BLaER1 treated with 17β-estradiol and CSF1 and Interleukin-3, amounts not matched to agents 10 nM and 100 nM (cell line): ENCODE data around the gene FCN3.

Experiments
- H3K27ac ChIP-seq, 11 experiments: shearing (Covaris generic); formaldehyde crosslinking; 2 replicates each; pipeline ENCODE4 v1.8.1; 2022
- H3K27me3 ChIP-seq, 11 experiments: shearing (Covaris generic); formaldehyde crosslinking; 2 replicates each; pipeline ENCODE4 v1.8.1; 2022
- H3K36me3 ChIP-seq, 11 experiments: shearing (Covaris generic); formaldehyde crosslinking; 2 replicates each; pipeline ENCODE4 v1.8.1; 2022
- H3K4me1 ChIP-seq, 10 experiments: shearing (Covaris generic); formaldehyde crosslinking; 2 replicates each; pipeline ENCODE4 v1.8.1; 2022
- H3K4me2 ChIP-seq, 11 experiments: shearing (Covaris generic); formaldehyde crosslinking; 2 replicates each; pipeline ENCODE4 v1.8.1; 2022
- H3K4me3 ChIP-seq, 10 experiments: shearing (Covaris generic); formaldehyde crosslinking; 2 replicates each; pipeline ENCODE4 v1.8.1; 2022
- H3K9ac ChIP-seq, 11 experiments: shearing (Covaris generic); formaldehyde crosslinking; 2 replicates each; pipeline ENCODE4 v1.8.1; 2022
- H3K9me3 ChIP-seq, 11 experiments: shearing (Covaris generic); formaldehyde crosslinking; replicated peaks in 1 of 11; 2 replicates each; pipeline ENCODE4 v1.8.1; 2022
- H4K20me1 ChIP-seq, 11 experiments: shearing (Covaris generic); formaldehyde crosslinking; 2 replicates each; pipeline ENCODE4 v1.8.1; 2022
- Cebpa-rat ChIP-seq, 11 experiments: shearing (Covaris generic); IDR thresholded peaks; 2 replicates each; pipeline ENCODE4 v1.8.1; 2022

FCN3 gene

DNA sequence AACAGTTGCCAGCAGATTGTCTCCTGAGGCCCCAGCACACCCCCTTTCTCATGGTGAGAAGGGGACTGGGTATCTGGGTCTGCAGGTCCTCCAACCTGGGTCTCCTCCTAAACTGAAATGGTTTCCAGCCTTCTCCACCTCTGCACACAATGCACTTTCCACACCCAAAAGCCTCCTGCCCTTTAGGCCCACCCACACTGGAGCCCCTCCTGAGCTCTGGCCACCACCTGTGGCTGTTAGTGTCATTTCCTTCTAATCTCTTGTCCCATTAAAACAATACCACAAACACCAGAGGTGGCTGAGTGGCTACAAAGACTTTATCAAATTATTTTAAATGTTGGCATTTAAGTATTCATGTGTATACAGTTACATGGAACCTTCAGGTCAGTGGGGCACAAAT, 29.3 kb upstream of the FCN3 start:
- no peaks in the 10 kb centered on the region for H3K27me3 ChIP-seq
- peaks cover 0 to 80% (median 20%) of the 10 kb centered on the region in 11 experiments; a peak in 11 of 22 replicates for H4K20me1 ChIP-seq
- H3K9me3 ChIP-seq = no peaks in the 10 kb centered on the region
- H3K4me1 ChIP-seq = peaks cover 74 to 94% (median 82%) of the 10 kb centered on the region in 10 experiments
- peak overlapping the region; percentile 74 to 93 (median 89) for H3K4me2 ChIP-seq
- H3K4me3 ChIP-seq = peak overlapping the region in 8 of 10 experiments; percentile 18 to 48 (median 35); a peak in 13 of 20 replicates
- H3K9ac ChIP-seq = peak overlapping the region; percentile 38 to 80 (median 63); a peak in 20 of 22 replicates
- peaks cover 20 to 34% (median 23%) of the 10 kb centered on the region in 11 experiments for H3K36me3 ChIP-seq
- peak overlapping the region; percentile 16 to 86 (median 71); a peak in 21 of 22 replicates for H3K27ac ChIP-seq
- no peak for TF ChIP-seq Cebpa-rat (IDR thresholded peaks at IDR 0.05)

DNA sequence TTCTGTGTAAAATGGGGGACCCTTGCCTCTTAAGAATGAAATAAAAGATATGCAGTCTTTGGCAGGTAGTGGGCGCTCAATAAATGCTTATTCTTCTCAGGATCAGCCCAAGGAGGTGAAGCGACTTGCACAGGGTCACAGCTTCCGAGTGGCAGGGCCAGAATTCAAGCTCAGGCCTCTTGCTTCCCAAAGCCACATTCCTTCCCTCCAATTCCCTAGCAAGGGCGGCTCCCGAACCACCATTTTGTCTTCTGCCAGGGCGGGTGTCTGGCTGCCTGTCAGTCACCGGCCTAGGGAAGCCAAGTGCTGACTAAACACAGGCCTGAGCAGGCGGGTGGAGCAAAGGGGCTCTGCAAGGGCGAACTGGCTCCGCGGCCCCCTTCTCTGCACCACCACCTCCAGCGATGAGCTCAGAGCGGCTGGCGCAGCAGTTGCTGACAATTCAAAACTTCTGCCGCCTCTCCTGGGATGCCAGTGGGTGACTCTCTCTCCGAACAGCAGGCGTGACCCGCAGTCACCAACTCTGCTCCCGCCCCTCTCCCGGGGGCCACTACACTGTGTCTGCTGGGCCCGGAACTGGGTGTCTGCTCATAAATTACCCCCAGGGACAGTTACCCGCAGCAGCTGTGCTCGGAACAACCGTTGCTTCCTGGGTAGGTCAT, 28.6 kb upstream of the FCN3 start:
- H3K9ac ChIP-seq = peak overlapping the region; percentile 38 to 80 (median 63); a peak in 21 of 22 replicates
- TF ChIP-seq Cebpa-rat (IDR thresholded peaks at IDR 0.05) = no peak
- peaks cover 72 to 97% (median 80%) of the 10 kb centered on the region in 10 experiments for H3K4me1 ChIP-seq
- H3K4me2 ChIP-seq = peak overlapping the region; percentile 74 to 93 (median 89)
- H3K27ac ChIP-seq = peak overlapping the region; percentile 16 to 86 (median 71); a peak in 21 of 22 replicates
- peaks cover 0 to 80% (median 20%) of the 10 kb centered on the region in 11 experiments; a peak in 11 of 22 replicates for H4K20me1 ChIP-seq
- peak overlapping the region in 9 of 10 experiments; percentile 12 to 48 (median 33); a peak in 14 of 20 replicates for H3K4me3 ChIP-seq
- H3K27me3 ChIP-seq = no peaks in the 10 kb centered on the region
- H3K36me3 ChIP-seq = peaks cover 12 to 27% (median 16%) of the 10 kb centered on the region in 11 experiments
- H3K9me3 ChIP-seq = no peaks in the 10 kb centered on the region

DNA sequence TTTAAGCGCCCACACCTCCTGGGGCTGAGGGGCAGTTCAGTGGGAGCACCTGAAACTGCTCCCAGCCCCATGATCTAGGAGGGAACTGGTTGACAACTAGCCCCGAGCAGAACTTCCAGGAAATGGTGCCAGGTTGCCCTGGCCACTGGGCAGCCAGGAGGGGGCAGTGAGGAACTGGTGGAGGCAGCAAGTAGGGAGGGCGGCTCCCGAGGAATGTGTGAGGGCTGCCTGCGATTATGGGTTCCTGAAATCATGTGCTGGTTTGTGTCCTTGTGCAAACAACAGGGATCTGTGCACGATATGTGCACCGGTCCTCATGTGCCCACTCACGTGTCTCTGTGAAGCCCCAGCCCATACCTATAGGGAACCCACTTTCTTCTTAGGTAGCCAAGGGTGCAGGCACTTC, 27.7 kb upstream of the FCN3 start:
- Histone ChIP-seq H3K27me3 (no peaks in the 10 kb centered on the region), H3K4me2 (peak overlapping the region; percentile 74 to 93 (median 89)), H3K36me3 (peaks cover 4 to 19% (median 7%) of the 10 kb centered on the region in 11 experiments; a peak in 20 of 22 replicates), H3K9ac (peak overlapping the region in 10 of 11 experiments; percentile 22 to 80 (median 64); a peak in 17 of 22 replicates), H3K27ac (peak overlapping the region; percentile 16 to 86 (median 71); a peak in 20 of 22 replicates), H3K9me3 (no peaks in the 10 kb centered on the region), H3K4me1 (peaks cover 64 to 89% (median 77%) of the 10 kb centered on the region in 10 experiments), H3K4me3 (peak overlapping the region in 3 of 10 experiments; percentile 32 to 48 (median 41); a peak in 5 of 20 replicates), H4K20me1 (peaks cover 0 to 72% (median 14%) of the 10 kb centered on the region in 11 experiments; a peak in 10 of 22 replicates)
- no peak for TF ChIP-seq Cebpa-rat (IDR thresholded peaks at IDR 0.05)

DNA sequence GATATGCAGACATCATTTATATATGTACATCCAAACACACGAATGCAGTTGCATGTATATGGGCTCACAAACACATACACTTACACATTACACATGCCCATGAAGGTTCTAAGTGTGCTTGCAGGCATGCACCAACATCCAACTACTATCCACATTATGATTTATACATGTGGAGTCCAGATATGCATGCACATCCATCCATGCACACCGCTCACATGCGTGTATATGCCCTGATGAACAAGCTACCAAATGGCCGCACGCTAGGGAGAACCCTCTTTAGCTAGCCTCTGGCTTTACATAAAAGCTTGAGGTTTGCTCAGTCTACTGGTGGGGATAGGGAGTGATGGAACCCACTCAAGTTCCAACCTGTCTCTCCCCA, 26.3 kb upstream of the FCN3 start:
- Histone ChIP-seq H3K9me3 (no peaks in the 10 kb centered on the region), H4K20me1 (peaks cover 0 to 61% (median 10%) of the 10 kb centered on the region in 11 experiments; a peak in 9 of 22 replicates), H3K4me2 (peak overlapping the region in 4 of 11 experiments; percentile 74 to 92 (median 90); a peak in 7 of 22 replicates), H3K9ac (no peak overlapping the region; a peak in 1 of 22 replicates), H3K4me3 (no peak overlapping the region), H3K4me1 (peaks cover 50 to 86% (median 70%) of the 10 kb centered on the region in 10 experiments), H3K27me3 (no peaks in the 10 kb centered on the region), H3K27ac (no peak overlapping the region), H3K36me3 (peaks cover 0 to 7% (median 0%) of the 10 kb centered on the region in 11 experiments; a peak in 5 of 22 replicates)
- TF ChIP-seq Cebpa-rat (IDR thresholded peaks at IDR 0.05) = no peak

DNA sequence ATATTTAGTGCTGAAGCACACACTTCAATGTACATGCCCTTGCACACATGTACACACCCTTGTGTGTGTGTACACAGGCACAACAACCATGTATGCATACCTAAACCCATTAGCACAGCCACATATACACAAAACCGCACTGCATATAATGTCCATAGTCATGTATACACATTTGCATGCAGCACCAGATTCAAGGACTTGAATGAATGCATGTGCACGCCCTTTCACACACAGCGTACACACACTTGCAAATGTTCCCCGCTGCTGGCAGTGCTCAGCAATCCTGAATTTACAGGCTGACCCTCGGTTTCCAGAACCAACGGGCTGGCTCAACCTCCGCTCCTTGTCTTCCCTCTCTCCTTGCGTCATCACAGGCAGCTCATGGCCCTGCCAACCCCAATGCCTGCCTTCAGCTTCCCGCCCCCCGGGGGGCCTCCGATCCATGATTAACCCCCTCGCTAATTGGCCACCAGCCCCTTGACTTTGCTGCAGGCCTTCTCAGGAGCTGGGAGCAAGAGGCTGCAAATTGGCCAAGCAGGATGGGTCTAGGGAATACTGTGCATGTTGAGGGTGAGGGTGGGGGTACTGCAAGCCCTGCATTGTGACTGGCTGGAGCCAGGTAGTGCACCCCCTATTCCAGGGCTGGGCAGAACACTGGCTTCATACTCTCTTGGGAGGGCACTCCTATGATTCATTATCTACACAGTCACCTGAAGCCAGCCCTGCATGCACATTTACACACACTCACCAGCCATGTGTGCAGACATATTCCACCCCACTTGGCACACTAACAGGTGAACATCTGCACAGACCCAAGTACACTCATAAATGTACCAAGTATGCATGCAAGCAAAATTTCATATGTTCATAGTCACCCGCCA, 25.7 kb upstream of the FCN3 start:
- H3K4me2 ChIP-seq = no peak overlapping the region
- no peak for TF ChIP-seq Cebpa-rat (IDR thresholded peaks at IDR 0.05)
- H3K4me3 ChIP-seq = no peak overlapping the region
- H3K9ac ChIP-seq = no peak overlapping the region
- H3K9me3 ChIP-seq = no peaks in the 10 kb centered on the region
- H3K36me3 ChIP-seq = peaks cover 0 to 5% (median 0%) of the 10 kb centered on the region in 11 experiments; a peak in 3 of 22 replicates
- H3K27ac ChIP-seq = no peak overlapping the region
- H3K27me3 ChIP-seq = no peaks in the 10 kb centered on the region
- H4K20me1 ChIP-seq = peaks cover 0 to 56% (median 10%) of the 10 kb centered on the region in 11 experiments; a peak in 9 of 22 replicates
- H3K4me1 ChIP-seq = peaks cover 47 to 86% (median 66%) of the 10 kb centered on the region in 10 experiments

DNA sequence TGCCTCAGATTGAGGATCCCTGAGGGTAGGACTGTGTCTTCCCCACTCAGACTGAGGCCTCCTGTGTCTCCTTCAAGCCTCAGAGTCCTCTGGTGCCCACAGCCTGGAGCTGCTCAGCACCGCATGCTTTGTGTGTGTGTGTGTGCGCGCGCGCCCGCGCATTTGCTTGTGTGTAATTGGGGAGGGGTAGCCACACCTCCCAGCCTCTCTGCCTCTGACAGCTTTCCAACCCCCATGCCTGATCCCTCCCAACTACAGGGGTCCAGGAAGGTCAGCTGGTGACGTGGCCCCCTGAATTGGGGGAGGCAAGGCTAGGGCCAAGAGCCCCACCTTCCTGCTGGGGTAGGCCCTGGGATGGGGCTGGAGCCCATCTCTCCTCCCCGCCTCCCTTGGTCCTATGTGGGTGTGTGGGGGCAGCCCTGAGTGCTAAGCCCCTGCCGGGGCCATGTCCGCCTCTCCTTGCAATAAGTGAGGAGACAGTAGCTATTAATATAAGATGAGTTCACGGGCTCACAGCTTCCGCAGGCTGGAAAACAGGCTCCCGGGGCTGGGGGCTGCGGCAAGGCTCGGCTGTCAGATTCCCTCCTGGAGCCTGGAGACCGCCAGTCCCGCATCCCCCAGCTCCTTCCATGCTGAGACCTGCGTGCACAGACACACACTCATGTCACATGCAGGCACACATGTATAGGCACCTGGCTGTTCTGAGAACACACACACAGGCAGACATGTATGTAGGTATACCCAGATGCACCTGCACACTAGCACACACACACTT, 24.8 kb upstream of the FCN3 start:
- H3K9me3 ChIP-seq = no peaks in the 10 kb centered on the region
- H3K9ac ChIP-seq = peak overlapping the region in 7 of 11 experiments; percentile 0 to 46 (median 36); a peak in 4 of 22 replicates
- TF ChIP-seq Cebpa-rat (IDR thresholded peaks at IDR 0.05) = no peak
- peaks cover 0 to 47% (median 8%) of the 10 kb centered on the region in 11 experiments; a peak in 9 of 22 replicates for H4K20me1 ChIP-seq
- no peaks in the 10 kb centered on the region for H3K27me3 ChIP-seq
- peaks cover 38 to 77% (median 58%) of the 10 kb centered on the region in 10 experiments for H3K4me1 ChIP-seq
- no peak overlapping the region for H3K4me2 ChIP-seq
- H3K4me3 ChIP-seq = no peak overlapping the region
- H3K36me3 ChIP-seq = no peaks in the 10 kb centered on the region; a peak in 2 of 22 replicates
- peak overlapping the region in 7 of 11 experiments; percentile 2 to 44 (median 16); a peak in 5 of 22 replicates for H3K27ac ChIP-seq

DNA sequence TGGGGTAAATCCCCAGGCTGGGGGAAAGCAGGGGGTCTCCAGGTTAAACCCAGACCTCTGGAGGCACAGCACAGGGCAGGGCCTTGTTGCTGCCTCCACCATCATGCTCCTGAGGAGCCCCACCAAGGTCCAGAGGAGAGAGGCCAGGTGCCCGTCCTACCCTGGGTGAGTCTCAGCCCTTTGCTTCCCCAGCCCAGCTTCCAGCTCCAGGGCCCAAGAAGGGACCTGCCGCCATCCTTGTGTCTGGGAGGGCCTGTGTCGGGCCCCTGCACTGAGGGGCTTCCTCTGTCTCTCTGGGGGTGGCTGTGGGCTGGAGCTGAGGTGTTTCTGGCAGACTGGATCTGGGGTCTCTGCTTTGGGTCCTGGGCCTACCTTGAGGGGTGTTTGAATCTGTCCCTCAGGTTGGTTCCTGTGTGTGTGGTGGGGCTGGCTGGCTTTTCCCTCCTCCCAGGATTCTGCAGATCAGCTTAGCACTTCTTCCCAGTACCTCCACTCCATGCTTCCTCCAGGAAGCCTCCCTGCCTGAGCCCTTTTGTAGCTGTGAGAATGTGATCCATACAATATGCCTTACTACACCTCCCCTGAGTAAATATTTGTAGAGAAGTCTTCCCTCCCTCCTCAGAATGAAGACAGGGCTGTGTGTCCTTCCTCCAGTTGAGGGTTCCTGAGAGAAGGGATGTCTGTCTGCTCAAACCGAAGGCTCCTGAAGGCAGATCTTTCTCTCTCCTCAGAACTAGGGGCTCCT, 24.0 kb upstream of the FCN3 start:
- Histone ChIP-seq H3K4me2 (peak overlapping the region in 2 of 11 experiments; percentile 21 to 39; a peak in 2 of 22 replicates), H3K27me3 (no peaks in the 10 kb centered on the region), H3K4me3 (no peak overlapping the region), H3K9ac (peak overlapping the region in 8 of 11 experiments; percentile 0 to 46 (median 24); a peak in 11 of 22 replicates), H3K4me1 (peaks cover 29 to 70% (median 50%) of the 10 kb centered on the region in 10 experiments), H3K27ac (peak overlapping the region in 7 of 11 experiments; percentile 2 to 44 (median 18); a peak in 9 of 22 replicates), H3K9me3 (no peaks in the 10 kb centered on the region), H4K20me1 (peaks cover 0 to 39% (median 0%) of the 10 kb centered on the region in 11 experiments; a peak in 6 of 22 replicates), H3K36me3 (no peaks in the 10 kb centered on the region; a peak in 2 of 22 replicates)
- no peak for TF ChIP-seq Cebpa-rat (IDR thresholded peaks at IDR 0.05)
